ENCODE data around the gene NFE2L3.
A peak's percentile ranks its signal among the peaks of the same experiment; 100 is the strongest.
"Not testable (repeated sequence)": the region's sequence is repeated elsewhere in the genome, so short reads cannot be mapped to it uniquely, and the experiment has no call there.

Gene NFE2L3

DNA sequence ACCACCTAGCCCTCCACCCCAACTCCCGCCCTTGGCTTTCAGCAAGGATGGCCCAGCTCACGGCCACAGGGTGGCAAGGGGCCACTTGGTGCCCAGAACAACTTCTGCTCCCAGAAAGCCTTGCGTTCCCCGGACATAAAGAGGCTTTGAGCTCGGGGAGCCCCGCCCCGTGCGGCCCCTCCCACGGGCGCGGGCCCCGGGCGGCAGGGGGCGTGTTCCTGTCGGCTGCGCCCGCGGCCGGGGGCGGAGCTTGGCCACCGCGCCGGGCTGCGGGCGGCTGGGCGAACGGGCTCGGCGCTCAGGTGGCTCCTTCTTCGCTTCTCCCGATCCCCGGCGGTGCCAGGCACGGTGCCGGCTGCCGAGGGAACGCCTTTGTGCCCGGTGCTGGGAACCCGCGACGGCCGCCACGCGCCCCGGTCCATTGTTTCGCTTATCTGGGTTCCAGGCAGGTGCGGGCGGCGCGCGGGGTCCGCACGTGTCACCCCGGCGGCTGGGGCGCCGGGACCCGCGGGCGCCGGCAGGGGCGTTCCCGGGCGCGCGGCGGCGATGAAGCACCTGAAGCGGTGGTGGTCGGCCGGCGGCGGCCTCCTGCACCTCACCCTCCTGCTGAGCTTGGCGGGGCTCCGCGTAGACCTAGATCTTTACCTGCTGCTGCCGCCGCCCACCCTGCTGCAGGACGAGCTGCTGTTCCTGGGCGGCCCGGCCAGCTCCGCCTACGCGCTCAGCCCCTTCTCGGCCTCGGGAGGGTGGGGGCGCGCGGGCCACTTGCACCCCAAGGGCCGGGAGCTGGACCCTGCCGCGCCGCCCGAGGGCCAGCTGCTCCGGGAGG lies at the start of gene NFE2L3:
Gene NFE2L3, plus strand, starts transcription at position 246 of the 829 bp plus-strand sequence. Its CDS starts 301 bp downstream, at position 547.
- DNase-seq = peak; percentile 94

DNA sequence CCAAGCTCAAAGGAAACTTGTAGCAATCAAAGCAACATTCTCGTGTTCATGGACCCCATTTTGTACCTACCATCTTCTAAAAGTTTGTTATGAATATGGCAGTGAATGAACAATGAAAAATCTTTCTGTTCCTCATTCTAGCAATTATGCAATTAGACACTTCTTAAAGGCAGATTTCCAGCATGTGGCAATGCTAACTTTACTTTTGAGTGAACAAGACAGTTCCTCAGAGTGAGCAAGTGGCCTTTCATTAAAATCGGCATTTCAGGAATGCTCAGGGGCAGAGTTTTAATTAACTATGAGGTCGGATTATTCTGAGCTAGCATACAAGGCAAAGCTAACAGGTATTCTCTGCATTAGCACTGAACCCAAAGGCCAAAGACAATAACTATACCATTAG lies 48.4 kb upstream of the NFE2L3 start:
- no peak for DNase-seq

DNA sequence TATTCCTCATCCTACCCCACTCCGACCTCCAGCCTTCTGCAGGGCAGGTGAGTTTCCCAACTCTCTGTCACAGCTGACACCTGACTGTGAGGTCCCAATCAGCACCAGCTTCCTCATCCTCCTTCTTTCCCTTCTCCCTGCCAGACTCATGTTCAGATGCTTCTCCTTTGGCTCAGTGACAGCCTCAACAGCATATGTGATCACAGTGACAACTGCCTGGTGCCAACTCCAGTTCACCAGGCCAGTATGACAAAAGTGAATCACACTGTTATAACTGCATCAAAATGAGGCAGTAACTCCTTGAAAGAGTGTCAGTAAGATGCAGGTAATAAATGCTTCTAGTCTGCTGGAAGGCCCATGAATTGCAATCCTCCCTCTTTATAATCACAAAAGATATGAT lies 46.8 kb upstream of the NFE2L3 start:
- DNase-seq = no peak

DNA sequence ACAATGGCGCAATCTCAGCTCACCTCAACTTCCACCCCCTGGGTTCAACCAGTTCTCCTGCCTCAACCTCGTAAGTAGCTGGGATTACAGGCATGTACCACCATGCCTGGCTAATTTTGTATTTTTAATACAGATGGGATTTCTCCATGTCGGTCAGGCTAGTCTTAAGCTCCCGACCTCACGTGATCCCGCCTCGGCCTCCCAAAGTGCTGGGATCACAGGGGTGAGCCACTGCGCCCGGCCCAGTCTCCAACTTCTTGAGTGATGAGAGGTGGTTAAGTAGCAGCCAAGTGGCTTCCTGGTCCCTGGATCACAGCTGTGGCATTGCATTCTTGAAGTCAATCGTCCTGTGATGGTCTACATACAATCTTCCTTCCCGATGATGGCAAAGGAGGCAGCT lies 46.1 kb upstream of the NFE2L3 start:
- DNase-seq = no peak

DNA sequence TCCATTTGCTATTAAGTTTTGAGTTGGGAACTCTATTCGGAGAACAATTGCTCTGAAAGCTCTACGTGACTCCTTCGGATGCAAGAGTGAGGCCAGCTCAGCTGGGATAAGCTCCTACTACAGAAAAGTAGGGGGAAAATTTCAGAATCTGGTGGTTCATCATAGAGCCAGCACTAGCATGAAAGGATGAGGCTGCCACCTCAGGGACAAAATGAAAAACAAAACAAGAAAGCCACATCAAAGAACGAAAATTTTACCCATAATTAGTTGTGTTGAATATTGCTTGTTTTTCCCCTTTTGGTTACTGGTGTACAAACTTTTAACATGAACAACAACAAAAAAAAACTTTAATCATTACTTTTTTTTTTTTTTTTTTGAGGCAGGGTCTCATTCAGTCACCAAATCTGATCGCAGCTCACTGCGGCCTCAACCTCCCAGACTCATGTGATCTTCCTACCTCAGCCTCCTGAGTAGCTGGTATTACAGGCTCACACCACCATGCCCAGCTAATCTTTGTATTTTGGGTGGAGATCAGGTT lies 39.7 kb upstream of the NFE2L3 start:
- no peak for DNase-seq

- no peak for DNase-seq
Measured at GRCh38 chr7:26115650-26116049, 36.3 kb upstream of the NFE2L3 start.

DNA sequence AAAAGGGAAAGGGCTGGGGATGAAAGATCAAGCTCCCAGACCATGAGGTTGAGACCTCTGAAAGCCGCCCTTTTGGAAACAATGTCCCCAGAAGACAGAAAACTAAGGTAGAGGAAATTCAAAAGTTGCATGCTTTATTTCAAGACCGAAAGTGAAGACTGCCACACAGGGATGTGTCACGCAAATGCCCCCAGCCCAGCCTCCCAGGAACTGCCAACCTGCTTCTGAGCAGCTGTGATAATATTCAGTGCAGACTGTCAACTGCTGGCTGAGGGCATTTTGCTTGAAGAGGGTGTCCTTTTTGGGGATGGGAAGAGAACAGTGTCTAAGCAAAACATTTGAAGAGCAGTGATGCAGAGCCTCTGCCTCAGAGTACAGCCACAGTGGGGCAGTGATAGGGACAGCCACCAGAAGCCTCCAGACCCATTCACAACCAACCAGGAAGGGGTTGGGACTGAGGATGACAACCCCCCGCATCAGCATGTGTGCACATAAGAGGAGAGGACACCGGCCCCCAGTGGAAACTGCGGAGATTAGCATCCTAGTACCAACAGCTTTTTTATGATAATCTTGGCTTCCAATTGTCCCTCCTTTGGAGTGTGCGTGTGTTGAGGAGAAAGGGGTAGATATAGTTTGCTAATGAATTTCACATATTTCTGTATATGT lies 34.7 kb upstream of the NFE2L3 start:
- no peak for DNase-seq

DNA sequence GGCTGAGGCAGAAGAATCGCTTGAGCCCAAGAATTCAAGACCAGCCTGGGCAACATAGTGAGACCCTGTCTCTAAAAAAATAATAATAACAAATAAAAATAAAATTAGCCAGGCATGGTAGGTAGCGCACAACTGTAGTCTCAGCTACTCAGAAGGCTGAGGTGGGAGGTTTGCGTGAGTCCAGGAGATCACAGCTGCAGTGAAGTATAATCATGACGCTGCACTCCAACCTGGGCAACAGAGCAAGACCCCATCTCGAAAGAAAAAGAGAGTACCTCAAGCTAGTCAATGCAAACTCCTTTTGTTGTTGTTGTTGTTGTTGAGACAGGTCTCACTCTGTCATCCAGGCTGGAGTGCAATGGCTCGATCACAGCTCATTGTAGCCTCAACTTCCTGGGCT lies 34.0 kb upstream of the NFE2L3 start:
- DNase-seq = no peak

DNA sequence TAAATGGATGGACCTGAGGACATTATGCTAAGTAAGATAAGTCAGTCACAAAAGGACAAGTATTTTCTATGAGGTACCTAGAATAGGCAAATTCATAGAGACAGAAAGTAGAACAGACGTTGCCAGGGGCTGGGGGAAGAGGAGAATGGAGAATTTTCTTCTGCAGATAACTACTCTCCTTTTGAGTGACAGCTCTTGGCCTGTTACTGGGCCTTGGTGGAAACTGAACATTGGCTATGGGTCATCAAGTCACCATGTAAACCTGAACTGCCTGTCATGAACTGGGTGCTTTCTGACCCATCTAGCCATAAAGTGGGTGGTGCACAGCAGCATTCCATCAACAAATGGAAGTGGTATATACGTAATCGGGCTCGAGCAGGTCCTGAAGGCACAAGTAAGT lies 29.3 kb upstream of the NFE2L3 start:
- DNase-seq = no peak

DNA sequence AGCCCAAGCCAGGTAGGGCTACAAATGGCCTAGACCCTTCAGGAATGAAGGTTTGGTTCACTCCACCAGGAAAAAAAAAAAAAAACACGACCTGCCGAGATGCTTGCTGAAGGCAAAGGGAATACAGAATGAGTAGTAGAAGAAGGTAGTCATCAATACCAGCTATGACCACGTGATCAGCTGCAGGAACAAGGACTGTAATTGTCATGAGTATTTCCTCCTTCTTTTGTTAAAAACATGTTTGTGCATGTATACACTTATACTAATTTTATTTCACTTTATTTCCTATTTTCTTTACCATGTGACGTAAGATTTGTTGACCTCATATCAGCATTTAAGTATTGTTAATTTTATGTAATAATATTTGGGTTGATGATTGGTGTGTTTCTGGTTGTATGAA lies 27.2 kb upstream of the NFE2L3 start:
- not testable (repeated sequence) for DNase-seq

DNA sequence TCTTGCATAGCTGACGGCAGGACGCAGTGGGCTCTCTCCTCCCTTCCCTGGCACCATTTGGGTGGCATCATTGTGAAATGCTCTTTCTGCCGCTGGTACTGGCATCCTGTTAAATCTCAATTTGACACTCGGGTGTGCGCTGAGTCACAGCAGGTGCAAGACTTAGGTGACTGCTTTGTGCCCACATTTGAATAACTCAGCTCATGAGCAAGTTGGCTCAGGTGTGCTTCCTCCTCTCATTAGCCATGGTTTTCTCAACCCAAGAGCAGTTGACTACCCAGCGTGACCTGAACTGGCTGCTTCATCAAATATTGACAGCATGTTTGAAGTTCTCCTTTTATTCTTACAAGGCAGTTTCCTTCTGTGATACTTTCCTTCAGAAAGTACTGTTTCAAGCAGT lies 24.6 kb upstream of the NFE2L3 start:
- no peak for DNase-seq

DNA sequence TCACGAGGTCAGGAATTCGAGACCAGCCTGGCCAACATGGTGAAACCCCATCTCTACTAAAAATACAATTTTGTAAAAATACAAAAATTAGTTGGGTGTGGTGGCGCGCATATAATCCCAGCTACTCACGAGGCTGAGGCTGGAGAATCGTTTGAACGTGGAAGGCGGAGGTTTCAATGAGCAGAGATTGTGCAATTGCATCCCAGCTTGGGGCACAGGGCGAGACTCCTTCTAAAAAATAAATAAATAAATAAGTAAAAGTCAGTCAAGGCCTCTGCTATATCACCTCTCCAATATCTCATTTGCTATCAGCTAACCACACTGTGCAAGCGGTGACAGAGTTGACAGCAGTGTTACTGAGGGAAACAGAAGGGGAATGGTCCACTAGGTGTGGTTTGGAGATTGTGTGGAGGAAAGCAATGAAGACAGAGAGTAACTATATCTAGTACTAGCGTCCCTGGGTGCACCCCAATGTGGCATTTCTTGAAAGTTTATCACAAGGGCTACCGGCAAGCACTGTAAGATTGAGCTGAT lies 20.9 kb upstream of the NFE2L3 start:
- DNase-seq = no peak

GRCh38 chr7:26135076-26135475 lies 16.9 kb upstream of the NFE2L3 start:
- no peak for DNase-seq

DNA sequence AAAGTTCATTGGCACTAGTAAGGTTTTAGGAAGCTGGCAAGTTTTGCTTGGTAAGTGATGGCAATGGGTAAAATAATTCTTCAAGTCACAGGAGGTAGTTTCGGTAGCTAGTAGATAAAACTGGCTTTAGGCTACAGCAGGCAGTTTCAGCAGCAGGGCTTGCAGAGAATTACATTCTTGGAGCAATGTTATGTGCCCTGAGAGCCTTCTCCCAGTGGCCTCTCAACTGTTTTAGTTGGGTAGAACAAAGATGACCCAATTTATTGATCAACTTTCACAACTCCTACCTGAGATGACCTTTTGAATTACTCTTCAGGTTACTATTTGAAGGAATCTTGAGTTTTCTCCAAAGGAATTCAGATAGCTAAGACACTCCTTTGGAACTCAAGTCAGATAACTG lies 16.4 kb upstream of the NFE2L3 start:
- no peak for DNase-seq

- DNase-seq = no peak
Measured at GRCh38 chr7:26136831-26137230, 15.2 kb upstream of the NFE2L3 start.

GRCh38 chr7:26140380-26140779 lies 11.6 kb upstream of the NFE2L3 start:
- no peak for DNase-seq

DNA sequence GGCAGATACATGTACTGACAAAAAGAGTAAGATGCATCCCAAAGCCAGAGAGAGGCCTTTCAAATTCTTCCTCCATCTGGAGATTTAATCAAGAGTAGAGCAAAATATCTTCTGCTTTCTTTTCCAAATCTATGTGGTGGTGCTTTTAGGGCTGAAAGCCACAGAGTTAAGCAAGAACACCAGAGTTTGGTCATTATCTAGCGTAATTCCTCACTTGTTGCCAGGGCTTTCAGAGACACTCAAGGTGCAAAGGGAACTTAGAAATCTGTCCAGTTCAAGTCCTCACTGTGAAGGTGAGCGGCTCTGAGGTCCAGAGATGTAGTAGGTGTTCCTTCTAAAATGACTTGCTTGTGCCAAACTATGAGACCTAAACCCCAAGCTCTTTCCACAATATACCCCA lies 10.9 kb upstream of the NFE2L3 start:
- no peak for DNase-seq

- DNase-seq = no peak
Measured at GRCh38 chr7:26143298-26144048, 8.5 kb upstream of the NFE2L3 start.

- no peak for DNase-seq
Measured at GRCh38 chr7:26144184-26145080, 7.6 kb upstream of the NFE2L3 start.

GRCh38 chr7:26145238-26145637 lies 6.8 kb upstream of the NFE2L3 start:
- DNase-seq = no peak

- no peak for DNase-seq
Measured at GRCh38 chr7:26147030-26147429, 5.0 kb upstream of the NFE2L3 start.

DNA sequence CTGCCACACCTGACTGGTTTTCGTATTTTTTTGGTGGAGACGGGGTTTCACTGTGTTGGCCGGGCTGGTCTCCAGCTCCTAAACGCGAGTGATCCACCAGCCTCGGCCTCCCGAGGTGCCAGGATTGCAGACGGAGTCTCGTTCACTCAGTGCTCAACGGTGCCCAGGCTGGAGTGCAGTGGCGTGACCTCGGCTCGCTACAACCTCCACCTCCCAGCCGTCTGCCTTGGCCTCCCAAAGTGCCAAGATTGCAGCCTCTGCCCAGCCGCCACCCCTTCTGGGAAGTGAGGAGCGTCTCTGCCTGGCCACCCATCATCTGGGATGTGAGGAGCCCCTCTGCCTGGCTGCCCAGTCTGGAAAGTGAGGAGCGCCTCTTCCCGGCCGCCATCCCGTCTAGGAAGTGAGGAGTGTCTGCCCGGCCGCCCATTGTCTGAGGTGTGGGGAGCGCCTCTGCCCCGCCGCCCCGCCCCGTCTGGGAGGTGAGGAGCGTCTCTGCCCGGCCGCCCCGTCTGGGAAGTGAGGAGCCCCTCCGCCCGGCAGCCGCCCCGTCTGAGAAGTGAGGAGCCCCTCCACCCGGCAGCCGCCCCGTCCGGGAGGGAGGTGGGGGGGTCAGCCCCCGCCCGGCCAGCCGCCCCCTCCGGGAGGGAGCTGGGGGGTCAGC lies 4.2 kb upstream of the NFE2L3 start:
- DNase-seq = not testable (repeated sequence)
